CD4-positive, alpha-beta T cell treated with Interleukin-12 subunit alpha and Interleukin-12 subunit beta, for 1 hour (primary cell): ENCODE results near the gene ISM1.

Experiments used
- DNase-seq: peaks from one replicate; pipeline ENCODE4 v3.0.0-alpha.2; 2020

ISM1 gene

DNA sequence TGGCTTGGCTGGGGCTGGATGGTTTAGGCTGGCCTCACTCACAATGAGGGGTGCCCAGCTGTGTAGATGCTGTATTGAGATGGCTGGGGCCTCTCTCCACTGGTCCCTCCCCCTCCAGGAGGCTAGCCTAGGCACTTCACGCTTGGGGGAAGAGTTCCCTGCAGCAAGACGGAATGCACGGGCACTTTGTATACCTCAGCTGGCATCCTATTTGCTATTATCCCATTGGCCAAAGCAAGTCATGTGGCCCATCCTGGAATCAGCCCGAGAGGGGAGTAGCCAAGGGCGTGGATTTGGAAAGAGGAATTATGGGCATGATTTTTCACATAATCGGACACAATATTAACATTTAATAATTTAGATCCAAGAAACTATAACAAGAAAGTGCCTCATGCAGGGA lies 64.3 kb downstream of the ISM1 start:
- no peak for DNase-seq

DNA sequence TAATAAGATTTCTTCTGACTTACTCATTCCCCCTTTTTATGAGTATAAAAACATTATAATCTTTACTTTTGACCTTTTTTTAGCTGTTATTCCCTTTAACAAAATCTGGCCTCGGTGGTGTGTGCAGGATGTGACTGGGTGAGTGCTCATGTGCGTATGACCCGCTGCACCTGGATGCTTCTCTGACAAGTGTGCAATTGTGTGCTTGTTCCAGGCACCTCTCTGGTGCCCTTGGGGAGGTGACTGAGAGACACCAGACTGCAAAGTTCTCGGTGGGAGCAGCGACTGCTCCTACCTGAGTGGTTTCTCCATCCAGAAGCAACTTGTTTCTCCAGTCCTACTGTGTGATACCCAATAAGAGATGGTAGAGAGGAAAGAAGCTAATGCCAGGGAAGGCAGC lies 65.0 kb downstream of the ISM1 start:
- DNase-seq = no peak

DNA sequence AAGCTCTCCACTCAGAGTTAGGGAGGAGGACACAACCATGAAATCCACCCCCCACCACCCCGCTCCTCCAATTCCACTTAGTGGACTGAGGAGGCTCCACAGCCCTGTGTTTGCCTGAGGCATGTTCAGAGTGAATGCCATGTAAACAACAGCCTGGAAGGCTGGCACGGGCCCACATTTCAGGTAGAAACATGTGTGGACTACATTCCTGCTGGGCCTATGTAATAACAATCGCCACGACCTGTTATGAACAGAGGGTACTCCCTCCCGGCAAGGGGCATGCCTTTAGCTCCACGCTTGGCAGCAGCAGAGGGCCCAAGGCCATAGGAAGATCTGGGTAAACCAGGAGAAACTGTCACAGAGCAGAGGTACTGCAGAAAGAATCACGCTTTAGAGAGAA lies 65.5 kb downstream of the ISM1 start:
- no peak for DNase-seq

DNA sequence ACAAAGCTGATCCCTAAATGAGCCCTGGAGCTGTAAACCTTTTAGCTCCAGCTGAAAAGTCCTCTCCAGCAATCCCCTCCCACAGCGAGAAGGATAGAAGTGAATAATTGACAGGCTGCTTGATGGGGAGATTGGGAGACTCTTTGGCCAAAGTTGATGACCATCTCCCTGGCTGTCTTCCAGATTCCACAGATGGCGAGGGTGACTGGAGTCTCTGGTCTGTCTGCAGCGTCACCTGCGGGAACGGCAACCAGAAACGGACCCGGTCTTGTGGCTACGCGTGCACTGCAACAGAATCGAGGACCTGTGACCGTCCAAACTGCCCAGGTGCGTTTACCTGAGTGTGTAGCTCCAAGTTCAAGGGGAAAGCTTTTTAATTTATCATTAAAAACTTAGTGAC lies 67.3 kb downstream of the ISM1 start:
- DNase-seq = no peak

DNA sequence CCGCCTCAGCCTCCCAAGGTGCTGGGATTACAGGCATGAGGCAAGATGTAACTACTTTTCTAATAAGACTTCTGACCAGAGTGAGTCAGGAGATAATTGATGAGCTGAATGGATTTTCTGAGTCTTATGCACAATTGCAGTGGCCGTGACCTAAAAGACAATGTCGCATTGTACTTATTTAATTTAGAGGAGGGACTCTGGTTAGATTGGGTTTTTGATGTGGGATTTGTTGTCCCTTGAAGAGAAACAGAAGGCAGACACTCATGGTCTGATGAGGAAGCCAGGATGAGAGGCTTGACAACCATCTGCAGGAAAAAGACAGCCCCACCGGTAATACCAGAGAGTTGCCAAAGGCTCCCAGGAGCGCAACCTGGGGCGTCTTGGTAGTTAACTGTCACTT lies 68.0 kb downstream of the ISM1 start:
- DNase-seq = no peak

DNA sequence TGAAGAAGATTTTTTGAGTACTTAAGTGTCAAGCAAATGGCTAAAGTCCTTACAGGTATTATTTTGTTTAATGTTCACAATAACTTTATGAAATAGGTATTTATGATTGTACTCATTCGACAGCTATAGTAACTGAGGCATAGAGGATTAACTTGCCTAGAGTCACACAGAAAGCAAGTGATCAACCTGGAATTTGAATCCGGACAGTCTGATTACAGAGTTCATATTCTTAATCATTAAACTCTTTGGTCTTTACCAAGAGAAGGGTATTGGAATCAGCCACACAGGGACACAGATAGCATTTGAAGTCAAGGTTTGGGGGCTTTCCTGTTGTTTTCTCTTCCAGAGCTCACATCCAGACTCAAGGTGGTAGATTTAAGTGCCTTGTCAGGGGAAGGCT lies 69.7 kb downstream of the ISM1 start:
- DNase-seq = no peak

DNA sequence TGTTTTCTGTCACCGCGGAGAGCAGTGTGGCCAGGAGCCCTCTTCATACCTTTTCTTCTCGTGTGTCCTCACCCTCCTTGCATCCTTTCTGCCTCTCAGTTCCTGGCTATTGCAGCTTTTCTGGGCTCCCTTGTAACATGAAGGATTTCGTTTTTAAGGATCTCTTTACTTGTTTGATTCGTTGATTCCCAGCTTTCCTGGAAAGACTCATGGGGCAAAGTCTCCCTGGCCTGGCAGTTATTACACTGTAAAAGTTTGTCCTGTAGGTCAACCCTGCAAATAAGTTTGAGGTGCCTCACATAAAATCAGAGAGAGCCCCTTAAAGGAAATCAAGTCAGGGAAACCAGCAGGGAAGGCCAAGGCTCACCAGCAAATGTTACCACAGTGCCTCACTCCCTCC lies 70.1 kb downstream of the ISM1 start:
- DNase-seq = no peak

DNA sequence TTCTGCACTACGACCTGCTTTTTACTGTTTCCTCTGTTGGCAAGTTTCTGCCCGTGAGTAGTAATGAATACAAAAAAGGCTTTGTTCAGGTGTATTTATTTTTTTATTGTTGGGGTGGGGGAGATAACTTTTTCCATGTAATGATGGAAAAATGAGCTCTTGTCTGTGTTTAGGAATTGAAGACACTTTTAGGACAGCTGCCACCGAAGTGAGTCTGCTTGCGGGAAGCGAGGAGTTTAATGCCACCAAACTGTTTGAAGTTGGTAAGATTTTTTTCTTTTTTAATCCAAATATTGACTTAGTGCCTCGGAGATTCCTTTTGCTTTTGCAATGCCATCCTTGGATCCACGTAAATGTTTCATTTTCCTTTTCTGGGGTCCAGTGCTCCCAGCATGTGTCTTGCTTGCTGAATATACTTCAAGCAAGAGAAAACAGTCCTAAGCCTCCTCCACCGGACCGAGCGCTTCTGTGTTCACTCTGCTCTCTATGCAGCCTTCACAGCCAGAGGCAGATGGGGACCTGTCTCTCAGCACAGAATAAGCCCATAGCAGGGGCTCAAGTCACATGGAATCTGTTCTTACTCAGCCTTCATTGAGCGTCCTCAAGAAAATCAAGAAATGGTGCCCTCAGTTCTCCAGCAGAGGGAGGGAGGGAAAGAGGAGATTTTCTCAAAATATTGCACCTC lies 71.3 kb downstream of the ISM1 start:
- no peak for DNase-seq

DNA sequence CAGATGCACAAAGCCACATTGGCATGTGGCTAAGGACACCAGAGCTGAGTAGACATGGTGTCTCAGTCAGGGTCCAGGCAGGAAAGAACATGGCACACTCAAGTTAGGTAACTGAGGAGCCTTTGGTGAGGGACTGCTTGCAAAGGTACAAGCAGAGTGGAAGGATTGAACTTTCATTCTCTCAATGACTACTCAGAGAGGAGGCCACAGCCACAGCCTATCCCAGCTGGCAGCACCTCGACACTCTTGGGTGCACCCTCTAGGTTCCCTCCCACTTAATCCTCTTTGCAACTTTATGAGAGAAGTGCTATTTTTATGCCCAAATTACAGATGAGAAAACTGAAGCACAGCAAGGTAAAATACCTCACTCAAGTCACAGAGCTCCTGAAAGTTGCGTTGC lies 73.4 kb downstream of the ISM1 start:
- no peak for DNase-seq

DNA sequence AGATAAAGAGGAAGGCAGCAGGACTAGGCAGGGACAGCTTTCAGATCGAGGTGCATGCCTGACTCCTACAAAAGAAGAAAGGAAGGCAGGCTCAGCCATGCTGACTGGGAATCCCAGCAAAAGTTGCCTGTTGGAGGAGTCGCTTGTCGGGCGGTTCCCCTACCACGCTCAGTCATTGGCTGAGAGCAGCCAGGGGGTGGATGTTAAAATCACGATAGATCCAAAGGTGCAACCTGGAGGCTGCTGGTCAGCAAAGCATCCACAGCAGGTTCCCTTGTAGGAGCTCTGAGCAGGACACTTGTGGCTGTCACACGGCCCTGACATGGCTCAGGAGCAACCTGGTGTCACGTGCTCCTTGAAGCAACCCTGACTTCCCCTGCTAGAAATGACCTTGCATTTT lies 74.6 kb downstream of the ISM1 start:
- no peak for DNase-seq

DNA sequence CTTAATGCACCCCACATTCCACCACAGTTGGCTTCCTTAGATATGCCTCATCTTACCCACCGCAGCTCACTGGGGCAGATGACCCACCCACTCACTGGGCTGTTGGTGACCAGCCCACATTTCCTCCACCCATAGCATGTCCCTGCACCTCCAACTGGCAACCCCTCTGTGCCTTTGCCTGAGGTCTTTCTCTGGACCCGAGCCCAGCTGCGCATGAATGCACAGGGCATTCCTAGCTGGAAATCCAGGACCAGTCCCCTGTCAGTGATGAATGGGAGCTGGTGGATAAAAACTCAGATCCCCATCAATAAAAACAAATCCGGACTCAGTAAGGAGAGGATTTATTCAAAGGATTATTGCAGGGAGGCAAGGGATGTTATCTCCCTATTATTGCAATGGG lies 75.0 kb downstream of the ISM1 start:
- DNase-seq = no peak

DNA sequence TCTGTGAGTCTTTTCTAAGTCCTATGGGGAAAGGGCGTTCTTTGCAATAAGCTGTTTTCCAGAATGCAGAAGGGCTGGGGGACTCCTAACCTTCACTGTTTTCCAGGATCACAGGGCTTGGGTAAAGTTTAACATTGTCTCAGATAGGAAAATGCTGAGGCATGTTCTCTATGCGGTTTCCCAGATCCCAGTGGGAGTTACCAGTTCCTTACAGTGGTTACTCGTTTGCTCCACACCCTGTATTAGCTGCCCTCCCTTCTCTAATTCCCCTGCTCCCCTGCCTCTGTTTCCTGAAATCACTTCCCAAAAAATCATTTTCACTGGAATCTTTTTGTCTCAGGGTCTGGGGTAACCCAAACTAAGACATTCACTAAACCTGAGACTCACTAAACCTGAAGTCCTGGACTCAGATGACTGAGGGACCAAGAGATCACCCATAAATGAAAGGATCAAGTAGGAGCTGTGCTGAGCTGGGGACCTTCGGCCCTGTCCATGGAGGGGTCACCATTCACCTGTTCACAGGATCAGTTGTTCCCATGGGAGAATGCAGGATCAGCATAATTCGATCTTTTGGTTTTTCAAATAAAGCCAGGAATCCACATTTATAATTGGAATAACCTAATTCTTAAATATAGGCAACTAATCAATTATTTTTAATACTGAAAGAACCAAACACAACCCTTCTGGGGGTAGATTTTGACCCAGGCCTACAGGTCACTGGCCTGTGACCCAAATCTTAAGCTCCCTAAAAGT lies 76.2 kb downstream of the ISM1 start:
- DNase-seq = no peak

DNA sequence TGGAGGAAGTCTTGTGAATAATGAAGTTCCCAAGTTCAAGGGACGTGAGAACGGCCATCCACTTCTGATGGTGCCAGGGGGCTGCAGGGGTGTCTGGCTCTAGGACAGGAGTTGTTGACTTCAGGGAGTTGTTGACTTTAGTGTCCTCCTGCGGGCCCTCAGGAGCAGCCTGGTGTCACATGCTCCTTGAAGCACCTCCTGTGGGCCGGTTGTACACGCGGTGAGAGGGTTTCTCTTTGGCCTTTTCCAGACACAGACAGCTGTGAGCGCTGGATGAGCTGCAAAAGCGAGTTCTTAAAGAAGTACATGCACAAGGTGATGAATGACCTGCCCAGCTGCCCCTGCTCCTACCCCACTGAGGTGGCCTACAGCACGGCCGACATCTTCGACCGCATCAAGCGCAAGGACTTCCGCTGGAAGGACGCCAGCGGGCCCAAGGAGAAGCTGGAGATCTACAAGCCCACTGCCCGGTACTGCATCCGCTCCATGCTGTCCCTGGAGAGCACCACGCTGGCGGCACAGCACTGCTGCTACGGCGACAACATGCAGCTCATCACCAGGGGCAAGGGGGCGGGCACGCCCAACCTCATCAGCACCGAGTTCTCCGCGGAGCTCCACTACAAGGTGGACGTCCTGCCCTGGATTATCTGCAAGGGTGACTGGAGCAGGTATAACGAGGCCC lies 77.8 kb downstream of the ISM1 start:
- no peak for DNase-seq

DNA sequence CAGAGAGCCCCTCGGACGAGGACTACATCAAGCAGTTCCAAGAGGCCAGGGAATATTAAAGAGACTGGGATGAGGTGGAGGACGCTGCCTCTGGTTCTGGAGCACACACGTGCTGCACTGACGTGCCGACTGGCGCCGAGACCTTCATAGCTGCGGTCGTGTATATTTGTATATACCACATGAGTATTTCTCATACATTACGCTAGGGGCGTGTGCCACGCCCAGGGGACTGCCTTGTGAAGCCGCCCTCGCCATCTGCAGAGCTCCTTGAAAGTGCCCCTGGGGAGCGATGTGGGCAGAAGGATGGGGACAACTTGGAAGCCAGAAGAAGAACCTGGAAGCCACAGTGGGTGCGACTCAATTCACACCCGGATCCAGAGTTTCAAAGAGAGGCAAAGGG lies 78.3 kb downstream of the ISM1 start:
- DNase-seq = no peak

DNA sequence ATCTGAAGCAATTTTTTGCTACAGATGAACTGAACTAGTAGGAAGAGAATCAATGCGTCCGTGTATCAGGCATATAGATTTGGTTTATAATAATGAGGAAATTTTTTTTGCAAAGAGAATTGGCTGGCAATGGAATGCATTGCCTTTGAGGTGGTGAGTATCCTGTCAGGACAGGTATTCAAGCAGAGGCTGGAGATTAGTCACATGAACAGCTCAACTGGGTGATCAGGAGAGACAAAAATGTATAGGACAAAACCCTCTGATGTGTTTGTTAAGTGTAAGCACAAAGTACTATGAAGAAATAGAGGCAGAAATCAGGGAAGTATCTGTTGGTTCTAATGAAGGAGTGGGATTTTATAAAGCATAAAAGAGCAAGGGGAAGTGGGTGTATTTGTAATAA lies 80.5 kb downstream of the ISM1 start:
- no peak for DNase-seq

DNA sequence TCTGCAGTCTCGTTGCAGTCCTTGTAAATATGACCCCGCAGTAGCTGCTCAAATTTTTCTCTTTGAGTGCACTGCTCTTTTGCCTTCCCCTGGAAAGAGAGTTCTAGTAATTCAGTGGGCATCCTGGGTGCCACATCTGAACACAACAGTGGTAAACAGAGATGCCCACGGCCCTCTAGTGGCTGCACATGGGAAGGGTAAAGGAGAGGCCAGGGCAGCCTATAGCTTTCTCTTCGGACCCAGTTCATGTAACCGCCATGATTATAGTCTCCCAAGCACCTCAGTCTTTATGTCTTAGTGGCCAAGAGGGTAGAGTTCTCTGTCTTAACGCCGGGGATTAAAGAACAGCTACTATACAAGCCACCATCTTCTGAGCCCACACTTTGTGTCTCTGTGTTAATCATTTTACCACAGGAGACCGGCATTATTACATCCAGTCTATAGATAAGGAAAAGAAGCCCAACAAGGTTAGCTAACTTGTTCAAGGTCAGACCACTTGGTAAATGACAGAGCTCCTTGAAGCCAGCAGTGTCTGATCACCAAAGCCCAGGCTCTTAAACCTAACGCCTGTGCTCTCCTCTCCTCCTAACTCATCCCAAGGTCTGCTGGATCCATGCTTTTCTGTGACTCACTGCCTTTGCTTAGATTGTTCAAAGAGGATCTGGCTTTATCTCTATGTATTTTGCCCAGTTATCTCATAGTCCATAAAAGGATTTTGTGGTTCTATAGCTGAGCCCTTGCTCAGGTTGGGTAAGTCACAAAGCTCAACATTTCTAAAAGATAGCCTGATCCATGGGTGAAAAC lies 81.8 kb downstream of the ISM1 start:
- DNase-seq = peak; percentile 33

DNA sequence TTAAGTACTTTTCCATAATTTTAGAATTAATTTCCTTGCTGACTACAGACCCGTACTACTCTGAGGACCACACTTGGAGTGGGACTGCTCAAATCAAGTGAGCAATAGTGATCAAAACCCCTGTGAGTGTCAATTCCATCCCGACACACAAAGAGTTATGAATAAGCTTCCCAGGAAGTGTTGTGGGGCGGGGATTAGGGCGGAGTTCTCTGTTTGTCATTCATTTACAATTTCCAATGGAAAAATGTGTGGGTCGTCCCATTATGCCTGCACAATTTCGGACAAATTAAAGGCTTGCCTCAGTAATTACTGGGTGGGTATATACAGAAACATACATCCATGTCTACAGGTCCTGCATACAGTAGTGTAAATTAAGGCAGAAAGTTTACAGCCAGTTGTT lies 84.2 kb downstream of the ISM1 start:
- no peak for DNase-seq

DNA sequence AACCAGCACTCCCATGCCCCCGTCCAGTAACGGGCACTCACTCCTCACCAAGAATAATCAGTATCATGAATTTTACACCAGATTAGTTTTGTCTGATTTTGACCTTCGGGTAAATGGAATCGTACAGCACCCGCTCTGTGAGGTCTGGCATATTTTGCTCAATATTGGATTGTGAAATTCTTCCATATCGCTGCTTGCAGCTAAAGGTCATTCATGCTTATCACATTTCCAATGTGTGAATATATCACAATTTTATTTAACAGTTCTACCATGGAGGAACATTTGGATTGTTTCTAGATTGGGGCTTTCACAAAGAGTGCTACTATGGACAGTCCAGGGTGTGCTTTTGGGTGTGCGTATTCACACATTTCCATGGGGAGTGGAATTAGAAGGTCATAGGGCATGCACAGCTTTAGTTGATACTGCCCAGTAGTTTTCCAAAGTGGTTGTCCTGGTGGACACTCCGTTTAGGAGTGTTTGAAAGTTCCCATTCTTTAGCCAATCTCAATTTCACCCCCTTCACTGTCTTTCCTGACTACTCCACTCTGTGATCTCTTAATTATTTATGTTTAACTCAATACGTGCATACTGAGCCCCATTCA lies 86.6 kb downstream of the ISM1 start:
- no peak for DNase-seq

DNA sequence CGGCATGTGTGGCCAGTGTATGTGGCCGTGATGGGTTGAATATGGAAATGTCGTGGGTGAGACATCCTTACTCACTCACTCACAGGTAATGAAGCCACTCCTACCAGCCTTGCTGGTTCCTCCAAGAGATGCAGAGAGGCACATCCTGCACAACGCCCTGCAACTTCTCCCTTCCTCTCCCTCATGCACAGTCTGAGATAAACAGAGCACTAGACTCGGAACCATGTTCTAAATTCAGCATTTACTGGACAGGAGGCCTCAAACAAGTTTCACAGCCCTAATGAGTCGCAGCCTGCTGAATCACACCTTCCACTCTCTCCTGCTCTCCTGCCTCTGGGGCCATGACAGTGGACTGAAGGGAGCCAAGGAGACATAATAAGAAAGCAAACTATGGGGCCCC lies 91.2 kb downstream of the ISM1 start:
- no peak for DNase-seq

DNA sequence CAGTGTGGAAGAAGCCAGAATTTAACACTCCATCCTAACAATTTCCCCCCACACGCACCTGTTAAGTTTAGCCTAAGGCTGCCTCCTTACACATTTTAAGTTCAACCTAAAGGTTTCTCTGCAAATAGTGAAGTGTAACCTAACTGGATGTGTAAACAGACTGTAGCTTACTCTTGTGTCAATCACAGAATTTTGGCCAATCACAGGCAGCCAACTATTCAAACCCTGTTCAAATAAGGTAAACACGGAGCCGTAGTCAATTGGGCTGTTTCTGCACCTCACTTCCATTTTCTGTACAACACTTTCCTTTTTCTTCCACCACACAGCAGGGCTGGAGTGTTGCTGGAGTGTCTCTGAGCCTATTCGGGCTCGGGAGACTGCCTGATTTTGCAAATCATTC lies 92.1 kb downstream of the ISM1 start:
- DNase-seq = no peak

DNA sequence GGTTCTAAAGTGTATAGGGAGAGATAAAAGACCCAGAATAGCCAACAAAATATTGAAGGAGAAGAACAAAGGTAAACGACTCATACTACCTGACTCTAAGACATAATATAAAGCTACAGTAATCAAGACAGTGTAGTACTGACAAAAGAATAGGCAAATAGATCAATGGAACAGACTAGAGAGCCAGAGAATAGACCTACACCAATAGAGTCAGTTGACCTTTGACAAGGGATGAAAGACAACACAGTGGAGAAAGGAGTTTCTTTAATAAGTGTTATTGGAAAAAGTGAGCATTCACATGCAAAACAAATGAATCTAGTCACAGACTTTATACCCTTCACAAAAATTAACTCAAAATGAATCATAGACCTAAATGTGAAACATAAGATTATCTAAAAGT lies 96.4 kb downstream of the ISM1 start:
- DNase-seq = no peak

DNA sequence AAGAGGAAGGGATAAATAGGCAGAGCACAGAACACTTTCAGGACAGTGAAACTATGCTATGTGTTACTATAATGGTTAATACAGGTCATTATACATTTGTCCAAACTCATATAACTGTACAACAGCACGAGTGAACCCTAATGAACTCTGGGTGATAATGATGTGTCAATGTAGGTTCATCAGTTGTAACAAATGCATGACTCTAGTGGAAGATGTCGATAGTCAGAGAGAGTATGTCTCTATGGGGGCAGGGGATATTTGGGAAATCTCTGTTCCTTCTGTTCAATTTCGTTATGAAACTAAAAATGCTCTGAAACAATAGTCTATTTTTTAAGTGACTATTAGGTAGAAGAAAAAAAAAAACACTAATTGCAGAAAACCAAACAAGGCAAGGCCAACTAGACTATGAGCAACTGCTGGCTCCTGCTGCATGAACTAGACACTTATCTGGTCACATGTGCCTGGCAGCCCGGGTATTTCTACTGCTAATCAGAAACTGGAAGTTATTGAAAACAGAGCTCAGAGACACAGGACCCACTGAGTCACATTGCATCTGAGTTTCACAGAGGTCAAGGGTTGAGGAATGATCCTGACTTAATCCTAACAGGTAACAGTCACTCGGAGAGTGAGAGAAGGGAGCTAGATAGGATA lies 97.9 kb downstream of the ISM1 start:
- no peak for DNase-seq

DNA sequence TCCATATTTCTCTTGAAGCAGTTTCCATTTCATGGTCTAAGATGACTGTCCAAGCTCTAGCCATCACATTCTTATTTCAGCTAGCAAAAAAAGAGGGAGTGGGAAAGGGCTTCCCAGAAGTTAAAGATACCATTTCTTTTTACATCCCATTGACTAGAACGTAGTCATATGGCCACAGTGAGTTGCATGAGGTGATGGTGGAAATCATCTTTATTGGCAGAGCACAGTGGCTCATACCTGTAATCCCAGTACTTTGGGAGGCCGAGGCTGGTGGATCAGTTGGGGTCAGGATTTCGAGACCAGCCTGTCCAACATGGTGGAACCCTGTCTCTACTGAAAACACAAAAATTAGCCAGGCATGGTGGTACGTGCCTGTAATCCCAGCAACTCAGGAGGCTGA lies 99.6 kb downstream of the ISM1 start:
- no peak for DNase-seq
